HL-60 (cell line): ENCODE measurements around the gene GRID2IP.

ENCODE experiments used
- CTCF ChIP-seq: IDR thresholded peaks from one replicate; pipeline ENCODE4 v1.5.1; 2011; ENCODE audit warnings: low read length, control low read depth, inconsistent platforms; ENCODE audit not compliant: insufficient read depth
- POLR2AphosphoS5 ChIP-seq: IDR thresholded peaks from 2 replicates; pipeline ENCODE4 v1.6.1; 2012; ENCODE audit warnings: low read depth

- TF ChIP-seq CTCF (no peak), POLR2AphosphoS5 (no peak)
Measured at GRCh38 chr7:6482743-6483119, 68.5 kb downstream of the GRID2IP start.
